Measurements from ENCODE around the gene FBXL16. TPM values are rescaled to one million over a fixed set of nuclear protein-coding genes. Genes with fewer than 3 reads are reported as not detected.
A peak's percentile ranks its signal among the peaks of the same experiment; 100 is the strongest.

FBXL16 gene
- total and polyA plus RNA-seq, 2 of the 13 experiments (the other 11 are each of a cell fraction or from before 2014, with no cell fraction given), result 0.22 to 2.0 TPM

GRCh38 chr16:645852-646678, 59.5 kb downstream of the FBXL16 start (continued):
- TF ChIP-seq ZBTB4 (CRISPR knock-in tag; IDR thresholded peaks at IDR 0.05; ENCODE audit: borderline replicate concordance) (peak; percentile 58; the same call in 1 of the 2 replicates), DNMT1 (CRISPR knock-in tag; IDR thresholded peaks at IDR 0.05) (0 out of 2 replicates have a peak, but pooled peaks have one; percentile 44), TFAP4 (IDR thresholded peaks at IDR 0.05; ENCODE audit: borderline replicate concordance, low read depth) (peak; percentile 40; the same call in 1 of the 2 replicates), RBFOX2 (IDR thresholded peaks at IDR 0.05; ENCODE audit: low read depth, low read length) (peak; percentile 74), RXRB (CRISPR knock-in tag; IDR thresholded peaks at IDR 0.05; ENCODE audit: borderline replicate concordance) (peak; percentile 100), ZNF710 (CRISPR knock-in tag; IDR thresholded peaks at IDR 0.05; ENCODE audit: borderline replicate concordance) (no peak), RXRA (CRISPR knock-in tag; IDR thresholded peaks at IDR 0.05) (peak; percentile 98), ZFP1 (CRISPR knock-in tag; IDR thresholded peaks at IDR 0.05) (0 out of 2 replicates have a peak, but pooled peaks have one; percentile 41), GATAD2A (CRISPR knock-in tag; IDR thresholded peaks at IDR 0.05) (peak; percentile 69), NR2C2 (CRISPR knock-in tag; IDR thresholded peaks at IDR 0.05; ENCODE audit: borderline replicate concordance) (no peak), HNF4G (IDR thresholded peaks at IDR 0.05; ENCODE audit: borderline replicate concordance, low read depth, low read length) (peak; percentile 45; the same call in 1 of the 2 replicates), HNF4G (CRISPR knock-in tag; IDR thresholded peaks at IDR 0.05; ENCODE audit: borderline replicate concordance, low read depth) (no peak), MEIS1 (CRISPR knock-in tag; IDR thresholded peaks at IDR 0.05; ENCODE audit: borderline replicate concordance) (peak; percentile 43; the same call in 1 of the 2 replicates), SOX13 (IDR thresholded peaks at IDR 0.05) (no peak), SOX13 (CRISPR knock-in tag; conservative IDR thresholded peaks at IDR 0.05 in 1 of 2, IDR thresholded peaks at IDR 0.05 in 1 of 2) (peak in 1 of 2 experiments; percentile 24; a peak in 1 of 4 replicates), EED (CRISPR knock-in tag; IDR thresholded peaks at IDR 0.05) (0 out of 2 replicates have a peak, but pooled peaks have one; percentile 53), EP300 (IDR thresholded peaks at IDR 0.05; ENCODE audit: low read depth in 2 of 2, low read length in 2 of 2) (peak in 1 of 2 experiments; percentile 43; a peak in 2 of 4 replicates), EP300 (CRISPR knock-in tag; IDR thresholded peaks at IDR 0.05; ENCODE audit: borderline replicate concordance) (no peak), IKZF5 (CRISPR knock-in tag; IDR thresholded peaks at IDR 0.05) (peak; percentile 48; the same call in 1 of the 2 replicates), HNRNPH1 (optimal IDR thresholded peaks at IDR 0.05; ENCODE audit: low read depth, low read length) (peak; percentile 70), ZSCAN9 (CRISPR knock-in tag; IDR thresholded peaks at IDR 0.05; ENCODE audit: borderline replicate concordance) (no peak), ZNF747 (CRISPR knock-in tag; IDR thresholded peaks at IDR 0.05; ENCODE audit: borderline replicate concordance) (peak; percentile 56; the same call in 1 of the 2 replicates)
